ENCODE measurements around the gene TMEM255B.
"Not testable (repeated sequence)": the region's sequence is repeated elsewhere in the genome, so short reads cannot be mapped to it uniquely, and the experiment has no call there.

Gene TMEM255B

DNA sequence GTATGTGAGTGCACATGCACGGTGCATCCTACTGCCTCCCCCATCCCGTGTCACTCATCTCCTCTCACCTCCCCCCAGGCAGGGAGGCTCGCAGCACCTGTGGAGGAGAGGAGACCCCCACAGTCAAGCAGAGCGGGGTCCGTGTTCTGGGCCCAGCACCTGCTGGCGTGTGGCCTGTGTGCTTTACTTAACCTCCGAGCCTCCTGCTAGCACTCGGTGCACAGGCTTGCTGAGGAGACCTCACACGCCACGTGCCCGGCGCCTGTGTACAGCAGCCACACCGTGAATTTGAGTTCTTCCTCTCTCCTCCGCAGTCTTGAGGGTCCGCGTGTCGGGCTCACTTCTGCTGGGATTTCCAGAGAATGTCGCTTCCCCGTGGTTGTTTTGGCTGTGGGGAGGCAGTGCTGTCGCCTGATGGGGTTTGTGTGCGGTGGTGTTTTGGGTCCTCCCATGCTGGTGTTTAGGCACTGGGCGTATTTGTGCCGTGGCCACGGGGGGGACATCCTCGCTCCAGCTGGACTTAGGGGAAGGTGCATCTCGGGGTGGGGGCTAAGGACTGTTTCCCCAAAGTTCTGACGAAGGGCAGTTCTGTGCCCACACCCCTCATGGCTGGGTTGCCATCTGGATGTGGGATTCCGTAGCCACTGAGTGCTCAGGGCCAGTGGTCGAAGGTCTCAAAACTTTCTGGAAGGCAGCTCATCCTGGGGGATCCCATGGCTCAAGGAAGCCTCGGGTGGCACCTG is 34.8 kb upstream of the TMEM255B start:
- no peak overlapping the region for H3K4me2 ChIP-seq (ENCODE audit: low read depth, low read length, poor library complexity, severe bottlenecking)
- no peak overlapping the region for H3K4me3 ChIP-seq (ENCODE audit: low read length, poor library complexity, severe bottlenecking)
- no peaks in the 10 kb centered on the region for H3K79me2 ChIP-seq (ENCODE audit: insufficient read depth, low read length)
- TF ChIP-seq, protein P1, sequence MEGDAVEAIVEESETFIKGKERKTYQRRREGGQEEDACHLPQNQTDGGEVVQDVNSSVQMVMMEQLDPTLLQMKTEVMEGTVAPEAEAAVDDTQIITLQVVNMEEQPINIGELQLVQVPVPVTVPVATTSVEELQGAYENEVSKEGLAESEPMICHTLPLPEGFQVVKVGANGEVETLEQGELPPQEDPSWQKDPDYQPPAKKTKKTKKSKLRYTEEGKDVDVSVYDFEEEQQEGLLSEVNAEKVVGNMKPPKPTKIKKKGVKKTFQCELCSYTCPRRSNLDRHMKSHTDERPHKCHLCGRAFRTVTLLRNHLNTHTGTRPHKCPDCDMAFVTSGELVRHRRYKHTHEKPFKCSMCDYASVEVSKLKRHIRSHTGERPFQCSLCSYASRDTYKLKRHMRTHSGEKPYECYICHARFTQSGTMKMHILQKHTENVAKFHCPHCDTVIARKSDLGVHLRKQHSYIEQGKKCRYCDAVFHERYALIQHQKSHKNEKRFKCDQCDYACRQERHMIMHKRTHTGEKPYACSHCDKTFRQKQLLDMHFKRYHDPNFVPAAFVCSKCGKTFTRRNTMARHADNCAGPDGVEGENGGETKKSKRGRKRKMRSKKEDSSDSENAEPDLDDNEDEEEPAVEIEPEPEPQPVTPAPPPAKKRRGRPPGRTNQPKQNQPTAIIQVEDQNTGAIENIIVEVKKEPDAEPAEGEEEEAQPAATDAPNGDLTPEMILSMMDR (conservative IDR thresholded peaks at IDR 0.05; ENCODE audit: low read length) = no peak
- no peak for TF ChIP-seq EZH2phosphoT487 (IDR thresholded peaks at IDR 0.05; ENCODE audit: borderline replicate concordance)
- no peaks in the 10 kb centered on the region for H3K9me2 ChIP-seq (replicated peaks; ENCODE audit: low read depth, low read length)
- H3K27me3 ChIP-seq (ENCODE audit: insufficient read depth, low read length, poor library complexity, severe bottlenecking) = no peaks in the 10 kb centered on the region
- no peaks in the 10 kb centered on the region for H3K36me3 ChIP-seq (ENCODE audit: insufficient read depth, low read length)
- no peak overlapping the region for H2AFZ ChIP-seq (ENCODE audit: low read length)
- no peaks in the 10 kb centered on the region; the same call in 1 of the 2 replicates for H3K9me3 ChIP-seq (ENCODE audit: insufficient read depth, low read depth, low read length)
- H3K9ac ChIP-seq (ENCODE audit: low read depth, low read length, poor library complexity, severe bottlenecking) = no peak overlapping the region
- H4K20me1 ChIP-seq (ENCODE audit: insufficient read depth, low read length, poor library complexity, severe bottlenecking) = no peaks in the 10 kb centered on the region
- H3K4me1 ChIP-seq (ENCODE audit: insufficient read depth, low read length, poor library complexity, severe bottlenecking) = no peaks in the 10 kb centered on the region
- H3F3A ChIP-seq (ENCODE audit: low read depth) = no peaks in the 10 kb centered on the region

DNA sequence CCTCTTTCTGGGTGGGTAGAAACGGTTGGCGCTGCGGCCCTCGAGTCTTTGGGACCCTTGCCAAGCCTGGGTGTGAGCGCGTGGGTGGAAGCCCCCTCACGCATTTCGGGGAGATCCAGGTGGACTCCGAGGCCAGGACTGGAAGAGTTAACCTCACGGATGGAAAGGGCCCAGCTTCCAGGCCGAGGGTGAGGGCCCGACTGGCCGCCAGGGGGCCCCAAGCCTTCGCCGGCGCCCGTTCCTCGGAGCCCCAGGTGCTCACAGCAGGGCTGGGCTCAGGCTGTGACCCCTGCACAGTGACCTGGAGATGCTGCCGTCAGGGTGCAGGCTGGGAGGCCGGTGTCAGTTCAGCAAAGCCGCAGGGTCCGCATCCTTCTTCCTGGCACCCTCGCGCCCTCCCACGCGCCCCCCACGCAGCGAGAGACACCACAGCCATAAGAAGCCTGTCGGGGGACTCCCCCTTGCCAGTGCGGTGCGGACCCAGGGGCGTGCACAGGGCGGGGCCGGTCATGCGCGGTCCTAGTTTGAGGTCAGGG is 34.2 kb upstream of the TMEM255B start:
- Histone ChIP-seq H3K79me2 (ENCODE audit: insufficient read depth, low read length) (no peaks in the 10 kb centered on the region), H4K20me1 (ENCODE audit: insufficient read depth, low read length, poor library complexity, severe bottlenecking) (no peaks in the 10 kb centered on the region), H3K9me3 (ENCODE audit: insufficient read depth, low read depth, low read length) (no peaks in the 10 kb centered on the region; the same call in 1 of the 2 replicates), H3K4me3 (ENCODE audit: low read length, poor library complexity, severe bottlenecking) (no peak overlapping the region), H3K27me3 (ENCODE audit: insufficient read depth, low read length, poor library complexity, severe bottlenecking) (no peaks in the 10 kb centered on the region), H3K9me2 (replicated peaks; ENCODE audit: low read depth, low read length) (no peaks in the 10 kb centered on the region), H3K9ac (ENCODE audit: low read depth, low read length, poor library complexity, severe bottlenecking) (no peak overlapping the region), H3K4me1 (ENCODE audit: insufficient read depth, low read length, poor library complexity, severe bottlenecking) (no peaks in the 10 kb centered on the region), H2AFZ (ENCODE audit: low read length) (no peak overlapping the region), H3K36me3 (ENCODE audit: insufficient read depth, low read length) (no peaks in the 10 kb centered on the region), H3F3A (ENCODE audit: low read depth) (no peaks in the 10 kb centered on the region), H3K4me2 (ENCODE audit: low read depth, low read length, poor library complexity, severe bottlenecking) (no peak overlapping the region)
- no peak for TF ChIP-seq EZH2phosphoT487 (IDR thresholded peaks at IDR 0.05; ENCODE audit: borderline replicate concordance)
- TF ChIP-seq, protein P1 (conservative IDR thresholded peaks at IDR 0.05; ENCODE audit: low read length) = peak; percentile 57

DNA sequence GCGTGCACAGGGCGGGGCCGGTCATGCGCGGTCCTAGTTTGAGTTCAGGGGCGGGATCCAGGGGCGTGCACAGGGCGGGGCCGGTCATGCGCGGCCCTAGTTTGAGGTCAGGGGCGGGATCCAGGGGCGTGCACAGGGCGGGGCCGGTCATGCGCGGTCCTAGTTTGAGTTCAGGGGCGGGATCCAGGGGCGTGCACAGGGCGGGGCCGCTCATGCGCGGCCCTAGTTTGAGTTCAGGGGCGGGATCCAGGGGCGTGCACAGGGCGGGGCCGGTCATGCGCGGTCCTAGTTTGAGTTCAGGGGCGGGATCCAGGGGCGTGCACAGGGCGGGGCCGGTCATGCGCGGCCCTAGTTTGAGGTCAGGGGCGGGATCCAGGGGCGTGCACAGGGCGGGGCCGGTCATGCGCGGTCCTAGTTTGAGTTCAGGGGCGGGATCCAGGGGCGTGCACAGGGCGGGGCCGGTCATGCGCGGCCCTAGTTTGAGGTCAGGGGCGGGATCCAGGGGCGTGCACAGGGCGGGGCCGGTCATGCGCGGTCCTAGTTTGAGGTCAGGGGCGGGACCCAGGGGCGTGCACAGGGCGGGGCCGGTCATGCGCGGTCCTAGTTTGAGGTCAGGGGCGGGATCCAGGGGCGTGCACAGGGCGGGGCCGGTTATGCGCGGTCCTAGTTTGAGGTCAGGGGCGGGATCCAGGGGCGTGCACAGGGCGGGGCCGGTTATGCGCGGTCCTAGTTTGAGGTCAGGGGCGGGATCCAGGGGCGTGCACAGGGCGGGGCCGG is 33.5 kb upstream of the TMEM255B start:
- not testable (repeated sequence) for H3K4me3 ChIP-seq (ENCODE audit: low read length, poor library complexity, severe bottlenecking)

DNA sequence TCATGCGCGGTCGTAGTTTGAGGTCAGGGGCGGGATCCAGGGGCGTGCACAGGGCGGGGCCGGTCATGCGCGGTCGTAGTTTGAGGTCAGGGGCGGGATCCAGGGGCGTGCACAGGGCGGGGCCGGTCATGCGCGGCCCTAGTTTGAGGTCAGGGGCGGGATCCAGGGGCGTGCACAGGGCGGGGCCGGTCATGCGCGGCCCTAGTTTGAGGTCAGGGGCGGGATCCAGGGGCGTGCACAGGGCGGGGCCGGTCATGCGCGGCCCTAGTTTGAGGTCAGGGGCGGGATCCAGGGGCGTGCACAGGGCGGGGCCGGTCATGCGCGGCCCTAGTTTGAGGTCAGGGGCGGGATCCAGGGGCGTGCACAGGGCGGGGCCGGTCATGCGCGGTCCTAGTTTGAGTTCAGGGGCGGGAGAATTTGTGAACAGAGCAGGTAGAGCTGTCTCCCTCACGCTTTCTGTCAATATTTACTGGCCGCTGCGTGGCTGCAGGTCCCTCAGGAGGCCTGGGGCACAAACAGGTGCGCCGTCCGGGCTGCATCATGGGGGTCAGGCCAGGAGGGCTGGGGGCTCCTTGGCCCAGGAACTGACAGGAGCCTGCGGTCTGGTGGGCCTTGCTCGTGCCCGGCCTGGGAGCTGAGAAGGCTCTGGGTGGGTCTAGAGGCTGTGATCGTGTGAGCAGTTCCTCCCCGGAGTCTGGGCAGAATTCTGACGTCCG is 32.8 kb upstream of the TMEM255B start:
- not testable (repeated sequence) for H3K9ac ChIP-seq (ENCODE audit: low read depth, low read length, poor library complexity, severe bottlenecking); H3K4me3 ChIP-seq (ENCODE audit: low read length, poor library complexity, severe bottlenecking); H4K20me1 ChIP-seq (ENCODE audit: insufficient read depth, low read length, poor library complexity, severe bottlenecking); H3K79me2 ChIP-seq (ENCODE audit: insufficient read depth, low read length); H3K36me3 ChIP-seq (ENCODE audit: insufficient read depth, low read length); H3K9me3 ChIP-seq (ENCODE audit: insufficient read depth, low read depth, low read length); H2AFZ ChIP-seq (ENCODE audit: low read length); H3K4me2 ChIP-seq (ENCODE audit: low read depth, low read length, poor library complexity, severe bottlenecking); H3K9me2 ChIP-seq (replicated peaks; ENCODE audit: low read depth, low read length); H3F3A ChIP-seq (ENCODE audit: low read depth); H3K4me1 ChIP-seq (ENCODE audit: insufficient read depth, low read length, poor library complexity, severe bottlenecking); H3K27me3 ChIP-seq (ENCODE audit: insufficient read depth, low read length, poor library complexity, severe bottlenecking)

More for the DNA sequence above, 33.5 kb upstream of the TMEM255B start:
- H4K20me1 ChIP-seq (ENCODE audit: insufficient read depth, low read length, poor library complexity, severe bottlenecking); H2AFZ ChIP-seq (ENCODE audit: low read length); H3K4me2 ChIP-seq (ENCODE audit: low read depth, low read length, poor library complexity, severe bottlenecking); H3K27me3 ChIP-seq (ENCODE audit: insufficient read depth, low read length, poor library complexity, severe bottlenecking); H3F3A ChIP-seq (ENCODE audit: low read depth); H3K36me3 ChIP-seq (ENCODE audit: insufficient read depth, low read length); H3K9ac ChIP-seq (ENCODE audit: low read depth, low read length, poor library complexity, severe bottlenecking); H3K4me1 ChIP-seq (ENCODE audit: insufficient read depth, low read length, poor library complexity, severe bottlenecking); H3K79me2 ChIP-seq (ENCODE audit: insufficient read depth, low read length); H3K9me3 ChIP-seq (ENCODE audit: insufficient read depth, low read depth, low read length); H3K9me2 ChIP-seq (replicated peaks; ENCODE audit: low read depth, low read length): not testable (repeated sequence)
